ENCODE measurements around the gene SPON2.
"Not testable (repeated sequence)": the region's sequence is repeated elsewhere in the genome, so short reads cannot be mapped to it uniquely, and the experiment has no call there.

Gene SPON2

GRCh38 chr4:1139860-1140259 is 32.5 kb downstream of the SPON2 start:
- DNase-seq: no peak

- no peak for DNase-seq
Measured at GRCh38 chr4:1137850-1138249, 34.5 kb downstream of the SPON2 start.

- no peak for DNase-seq
Measured at GRCh38 chr4:1137063-1137776, 35.2 kb downstream of the SPON2 start.

- no peak for DNase-seq
Measured at GRCh38 chr4:1136048-1136447, 36.3 kb downstream of the SPON2 start.

- no peak for DNase-seq
Measured at GRCh38 chr4:1133033-1133432, 39.4 kb downstream of the SPON2 start.

- DNase-seq: peak; percentile 73
Measured at GRCh38 chr4:1130316-1131186, 41.8 kb downstream of the SPON2 start.

GRCh38 chr4:1126506-1126905 is 45.9 kb downstream of the SPON2 start:
- peak; percentile 21 for DNase-seq

- DNase-seq: not testable (repeated sequence)
Measured at GRCh38 chr4:1125466-1125865, 46.9 kb downstream of the SPON2 start.

- no peak for DNase-seq
Measured at GRCh38 chr4:1124818-1125217, 47.6 kb downstream of the SPON2 start.

GRCh38 chr4:1122505-1122904 is 49.9 kb downstream of the SPON2 start:
- no peak for DNase-seq

Data from fibroblast of skin of abdomen (primary cell).